IMR-90 (cell line): ENCODE measurements around the gene BLOC1S5. TPM values are rescaled to one million over a fixed set of nuclear protein-coding genes. Genes with fewer than 3 reads are reported as not detected.

Experiments
- ATAC-seq: fragments of 200-7000 bp; cut with Tn5 transposase; 2 replicates; pipeline ENCODE4 v1.9.1; 2020; ENCODE audit warnings: low read depth, mild to moderate bottlenecking, moderate library complexity
- BruUV-seq: library from RNA; stranded (reverse); fragments of 400-500 nt; replicated peaks from 2 replicates; lab custom pipeline; 2021; lab: Mats Ljungman, UMichigan
- CTCF ChIA-PET: fragments of 300-600 bp; formaldehyde crosslinking; extraction: SDS; loops from one replicate; lab custom pipeline; 2021; ENCODE audit warnings: antibody characterized with exemption; lab: Yijun Ruan, JAX
- POLR2A ChIA-PET: fragments of 300-600 bp; sonication (Branson Sonifier 250); formaldehyde crosslinking; loops from one replicate; lab custom pipeline; 2022; ENCODE audit warnings: antibody characterized with exemption; ENCODE audit not compliant: unreplicated experiment; lab: Charles Lee
- DNase-seq: peaks from one replicate; pipeline ENCODE4 v3.0.0; 2013
- H2AFZ ChIP-seq: replicated peaks from 2 replicates; pipeline ENCODE3; 2013; ENCODE audit warnings: low read length, mild to moderate bottlenecking; ENCODE audit not compliant: poor library complexity
- H2AK5ac ChIP-seq: 2 replicates; pipeline ENCODE4 v1.6.1; 2013; ENCODE audit warnings: low read depth, low read length, inconsistent platforms
- H2AK9ac ChIP-seq: replicated peaks from 2 replicates; pipeline ENCODE3; 2013; ENCODE audit warnings: mild to moderate bottlenecking, low read depth, low read length, moderate library complexity; ENCODE audit not compliant: poor library complexity
- H2BK120ac ChIP-seq: 2 replicates; pipeline ENCODE4 v1.6.1; 2013; ENCODE audit warnings: low read depth, low read length, inconsistent platforms
- H2BK15ac ChIP-seq: 3 replicates; pipeline ENCODE4 v1.6.1; 2013; ENCODE audit warnings: low read depth, low read length, inconsistent platforms
- H2BK20ac ChIP-seq: 2 replicates; pipeline ENCODE4 v1.6.1; 2013; ENCODE audit warnings: low read depth, mild to moderate bottlenecking, inconsistent platforms, low read length, moderate library complexity
- H2BK5ac ChIP-seq: 2 replicates; pipeline ENCODE4 v1.6.1; 2013; ENCODE audit warnings: mild to moderate bottlenecking, low read depth, low read length, inconsistent platforms; ENCODE audit not compliant: poor library complexity, severe bottlenecking
- H3K14ac ChIP-seq: replicated peaks from 2 replicates; pipeline ENCODE4 v1.6.1; 2013; ENCODE audit warnings: low read depth, low read length, inconsistent platforms
- H3K18ac ChIP-seq: 2 replicates; pipeline ENCODE4 v1.6.1; 2013; ENCODE audit warnings: low read depth, low read length, control low read depth
- H3K23ac ChIP-seq: 2 replicates; pipeline ENCODE4 v1.6.1; 2013; ENCODE audit warnings: low read depth, low read length, inconsistent platforms
- H3K27ac ChIP-seq: 2 replicates; pipeline ENCODE4 v1.5.1; 2013; ENCODE audit warnings: mild to moderate bottlenecking, control low read depth, low read length; ENCODE audit not compliant: insufficient read depth
- H3K27me3 ChIP-seq: 2 replicates; pipeline ENCODE4 v1.6.1; 2013; ENCODE audit warnings: low read length; ENCODE audit not compliant: control insufficient read depth, insufficient read depth
- H3K36me3 ChIP-seq: 2 replicates; pipeline ENCODE4 v1.6.1; 2013; ENCODE audit warnings: low read length, mixed read lengths; ENCODE audit not compliant: control insufficient read depth, insufficient read depth
- H3K4ac ChIP-seq: 2 replicates; pipeline ENCODE4 v1.6.1; 2013; ENCODE audit warnings: low read depth, low read length, inconsistent platforms
- H3K4me1 ChIP-seq: 2 replicates; pipeline ENCODE4 v1.6.1; 2013; ENCODE audit warnings: low read length, mixed read lengths; ENCODE audit not compliant: control insufficient read depth, insufficient read depth
- H3K4me2 ChIP-seq: 2 replicates; pipeline ENCODE4 v1.6.1; 2013; ENCODE audit warnings: low read depth, mild to moderate bottlenecking, control low read depth, low read length, moderate library complexity
- H3K4me3 ChIP-seq: 2 replicates; pipeline ENCODE4 v1.5.1; 2013; ENCODE audit warnings: low read depth, mild to moderate bottlenecking, control low read depth, low read length, moderate library complexity; ENCODE audit not compliant: insufficient read depth
- H3K56ac ChIP-seq: 2 replicates; pipeline ENCODE4 v1.6.1; 2013; ENCODE audit warnings: low read length, inconsistent platforms; ENCODE audit not compliant: insufficient read depth; ENCODE audit errors: extremely low read depth
- H3K79me1 ChIP-seq, 2 experiments: 2 replicates each; pipeline ENCODE4 v1.6.1; 2013; ENCODE audit warnings: low read length in 2 of 2, inconsistent platforms in 1 of 2, low read depth in 1 of 2
- H3K9ac ChIP-seq: 2 replicates; pipeline ENCODE4 v1.6.1; 2013; ENCODE audit warnings: low read depth, low read length, control low read depth
- H3K9me1 ChIP-seq: 2 replicates; pipeline ENCODE4 v1.6.1; 2013; ENCODE audit warnings: low read length, inconsistent platforms; ENCODE audit not compliant: insufficient read depth
- H3K9me3 ChIP-seq: 2 replicates; pipeline ENCODE4 v1.6.1; 2013; ENCODE audit warnings: low read length; ENCODE audit not compliant: control insufficient read depth, insufficient read depth
- H4K20me1 ChIP-seq: 2 replicates; pipeline ENCODE4 v1.6.1; 2013; ENCODE audit warnings: low read length, inconsistent platforms; ENCODE audit not compliant: insufficient read depth
- H4K5ac ChIP-seq: 2 replicates; pipeline ENCODE4 v1.6.1; 2013; ENCODE audit warnings: mild to moderate bottlenecking, low read depth, low read length, control low read depth
- H4K8ac ChIP-seq, 2 experiments: 2 replicates each; pipeline ENCODE4 v1.6.1; 2013; ENCODE audit warnings: low read depth in 2 of 2, low read length in 2 of 2, control low read depth in 1 of 2, inconsistent platforms in 1 of 2
- H4K91ac ChIP-seq: 2 replicates; pipeline ENCODE4 v1.6.1; 2013; ENCODE audit warnings: low read depth, low read length, inconsistent platforms; ENCODE audit not compliant: insufficient read depth
- CEBPB ChIP-seq: IDR thresholded peaks from 2 replicates; pipeline ENCODE4 v1.6.1; 2012; ENCODE audit warnings: low read depth, low read length, improper control_type of control experiment
- POLR2A ChIP-seq: IDR thresholded peaks from 2 replicates; pipeline ENCODE4 v1.6.1; 2012; ENCODE audit warnings: mild to moderate bottlenecking, low read depth, low read length
- WGBS, 2 experiments: methylation state at CpG; one replicate each; pipeline versions ENCODE4 v1.1.5 to v1.1.7; 2013; ENCODE audit warnings: missing lambda C conversion rate in 2 of 2; ENCODE audit not compliant: insufficient read length in 1 of 2; ENCODE audit errors: extremely low coverage in 2 of 2; 5-methylcytosine and 5-hydroxymethylcytosine counted together
- dilution Hi-C: fragments of 300-500 bp; cut with HindIII; formaldehyde crosslinking; loops from one replicate; pipeline ENCODE4 v1.14.3; 2018; ENCODE audit warnings: low sequenced_read_pairs; ENCODE audit not compliant: unreplicated experiment
- in situ Hi-C: fragments of 300-500 bp; cut with MboI; formaldehyde crosslinking; loops from 3 replicates; pipeline ENCODE4 v1.14.3; 2019; ENCODE audit warnings: low sequenced_read_pairs, inconsistent platforms, mixed read lengths
- intact Hi-C: fragments of 100-400 bp; cut with micrococcal nuclease; formaldehyde crosslinking; loops from 2 replicates; pipeline ENCODE4 v1.10.0; 2022
- polyA plus RNA-seq, 3 experiments: library from polyadenylated mRNA; depleted of rRNA; stranded (reverse); fragments of >200 nt; gene quantifications; 2 replicates each; pipeline ENCODE4 v1.2.3, GENCODE V29; 2012; ENCODE audit warnings: low replicate concordance in 1 of 3
- total RNA-seq: library from RNA; depleted of rRNA; stranded (reverse); fragments of >200 nt; gene quantifications from 2 replicates; pipeline ENCODE4 v1.2.3, GENCODE V29; 2012

The BLOC1S5 gene
- total and polyA plus RNA-seq, 2 of the 4 experiments (the other 2 are of a cell fraction): 4.8 to 17.2 TPM

DNA sequence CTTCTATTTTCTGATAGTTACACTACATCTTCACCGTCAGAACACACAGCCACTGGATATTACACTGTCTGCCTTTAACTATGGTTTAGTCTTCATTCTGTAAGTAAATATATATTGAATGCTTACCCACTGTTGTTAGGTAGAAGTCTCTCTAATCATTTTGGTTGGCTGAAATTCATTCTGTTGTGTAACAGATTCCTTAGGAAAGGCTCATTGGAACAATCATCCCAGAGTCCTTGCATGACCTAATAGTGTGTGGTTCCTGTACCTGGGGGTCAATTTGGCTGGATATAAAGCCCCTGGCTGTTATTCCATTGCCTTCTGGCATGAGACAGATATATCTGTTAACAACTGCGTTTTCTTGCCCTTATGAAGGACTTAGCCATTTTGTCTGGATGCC is 9.9 kb downstream of the BLOC1S5 start:
- peaks cover 0 to 6% of the 10 kb centered on the region in 2 experiments for H3K79me1 ChIP-seq
- no peak overlapping the region for H2AK5ac ChIP-seq
- no peaks in the 10 kb centered on the region for H3K27me3 ChIP-seq
- H2AFZ ChIP-seq: no peak overlapping the region
- no peak overlapping the region for H2BK5ac ChIP-seq
- in situ Hi-C loops: loop anchor here (25.0 kb wide), 1 partner anchor 767 kb away; no protein-coding TSS in a partner anchor
- H3K4me3 ChIP-seq: no peak overlapping the region
- intact Hi-C loops: no loop called here
- ChIA-PET POLR2A (no interaction called here), CTCF (no interaction called here)
- H3K56ac ChIP-seq: no peak overlapping the region
- peaks cover 4% of the 10 kb centered on the region for H3K36me3 ChIP-seq
- no peaks in the 10 kb centered on the region for H3K9me1 ChIP-seq
- H3K23ac ChIP-seq: no peak overlapping the region
- no peak overlapping the region for H2BK20ac ChIP-seq
- peak; percentile 57 for DNase-seq
- WGBS, 2 experiments: no CpG with 5 or more reads among the region's 2 CpGs
- no peak overlapping the region for H3K18ac ChIP-seq
- no peak overlapping the region for H3K4me2 ChIP-seq
- H2BK15ac ChIP-seq: no peak overlapping the region
- no peaks in the 10 kb centered on the region for H4K20me1 ChIP-seq
- no peak overlapping the region for H3K9ac ChIP-seq
- H2BK120ac ChIP-seq: no peak overlapping the region
- ATAC-seq: no peak
- H3K4ac ChIP-seq: no peak overlapping the region
- peaks cover 2% of the 10 kb centered on the region; the same call in 1 of the 2 replicates for H3K4me1 ChIP-seq
- H3K27ac ChIP-seq: no peak overlapping the region
- BruUV-seq: no TSS peak
- H2AK9ac ChIP-seq: no peak overlapping the region
- no peak for TF ChIP-seq POLR2A
- TF ChIP-seq CEBPB: peak; percentile 63; the same call in 1 of the 2 replicates
- no peak overlapping the region for H4K91ac ChIP-seq
- H4K5ac ChIP-seq: no peak overlapping the region
- no peak overlapping the region for H4K8ac ChIP-seq
- dilution Hi-C loops: no loop called here
- no peaks in the 10 kb centered on the region for H3K9me3 ChIP-seq
- no peak overlapping the region for H3K14ac ChIP-seq
